Measurements from ENCODE around the gene GDF9. TPM values are rescaled to one million over a fixed set of nuclear protein-coding genes. Genes with fewer than 3 reads are reported as not detected.
"Not testable (repeated sequence)": the region's sequence is repeated elsewhere in the genome, so short reads cannot be mapped to it uniquely, and the experiment has no call there.

The GDF9 gene
- total RNA-seq, 3 donors from 2014 or later: 0.28 to 0.41 (median 0.36) TPM

DNA sequence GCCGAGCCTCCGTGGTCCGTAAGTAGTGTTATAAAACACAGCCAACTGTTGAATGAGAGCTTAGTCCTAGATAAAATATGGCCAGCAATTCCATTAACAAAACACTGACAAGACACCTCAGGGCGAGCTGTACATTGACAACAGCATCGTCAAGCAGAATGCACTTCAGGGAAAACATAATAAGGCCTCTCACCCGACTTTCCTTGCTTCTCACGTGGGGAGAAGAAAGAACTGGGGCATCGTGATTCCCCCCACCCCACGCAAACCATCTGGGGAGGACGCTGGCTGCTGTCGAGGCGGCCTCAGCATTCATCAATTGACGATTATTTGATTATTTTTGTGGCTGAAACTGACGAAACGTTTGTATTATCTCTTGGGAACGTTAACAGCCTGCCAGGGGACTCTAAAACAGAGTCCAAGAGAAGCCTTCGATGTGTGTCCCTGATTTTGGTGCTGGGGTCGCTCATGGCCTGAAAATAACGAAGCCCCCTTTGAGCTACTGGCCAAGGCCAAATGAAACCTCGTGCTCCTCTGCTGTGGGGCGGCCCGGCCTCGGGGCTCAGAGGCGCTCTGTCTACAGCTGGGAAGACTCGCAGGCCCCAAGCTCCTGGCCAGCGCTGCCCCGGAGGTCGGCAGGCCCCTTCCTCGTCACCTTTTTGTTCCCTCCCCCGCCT is 464 bp downstream of the GDF9 start:
- Histone ChIP-seq H3K36me3 (ENCODE audit: low read depth) (no peaks in the 10 kb centered on the region), H3K4me1 (ENCODE audit: low read depth) (peaks cover 14% of the 10 kb centered on the region), H3K4me3 (peak overlapping the region; percentile 79), H3K9me3 (no peaks in the 10 kb centered on the region)
- intact Hi-C loops (cut with DNase I, micrococcal nuclease): loop anchor here in 1 of 2 donors (2.0 kb wide), 1 partner anchor 37 kb away; no protein-coding TSS in a partner anchor
- TF ChIP-seq CTCF (IDR thresholded peaks at IDR 0.05): no peak
- no peak for ATAC-seq
- DNase-seq: no peak

DNA sequence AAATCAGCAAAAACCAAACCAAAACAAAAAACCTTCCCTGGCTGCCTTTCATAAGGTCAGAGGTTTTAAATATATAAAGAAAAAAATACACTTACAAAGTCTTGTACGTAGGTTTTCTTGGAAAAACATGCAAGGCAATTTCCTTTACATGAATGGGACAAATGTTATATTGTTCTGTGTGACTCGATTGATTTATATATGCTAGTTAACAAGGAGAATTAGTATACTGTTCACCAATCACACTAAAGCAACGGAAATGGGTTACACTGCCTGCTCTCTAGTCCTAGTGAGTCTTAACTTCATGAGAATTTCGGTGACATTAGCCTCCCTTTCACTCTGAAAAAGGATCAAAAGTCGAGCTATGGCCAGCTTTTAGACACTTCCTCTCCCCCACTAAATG is 5.5 kb downstream of the GDF9 start:
- DNase-seq (no peak), ATAC-seq (no peak)
- Histone ChIP-seq H3K4me3 (no peak overlapping the region), H3K36me3 (ENCODE audit: low read depth) (no peaks in the 10 kb centered on the region), H3K4me1 (ENCODE audit: low read depth) (peaks cover 4% of the 10 kb centered on the region), H3K9me3 (no peaks in the 10 kb centered on the region)
- intact Hi-C loops (cut with DNase I, micrococcal nuclease): no loop called here
- TF ChIP-seq CTCF (IDR thresholded peaks at IDR 0.05): no peak

- DNase-seq (no peak), ATAC-seq (no peak)
- intact Hi-C loops (cut with DNase I, micrococcal nuclease): no loop called here
- H3K4me1 ChIP-seq (ENCODE audit: low read depth): no peaks in the 10 kb centered on the region
- no peak overlapping the region for H3K4me3 ChIP-seq
- no peaks in the 10 kb centered on the region for H3K9me3 ChIP-seq
- H3K36me3 ChIP-seq (ENCODE audit: low read depth): no peaks in the 10 kb centered on the region
- no peak for TF ChIP-seq CTCF (IDR thresholded peaks at IDR 0.05)
Observed at GRCh38 chr5:132859889-132860437, 6.3 kb downstream of the GDF9 start.

DNA sequence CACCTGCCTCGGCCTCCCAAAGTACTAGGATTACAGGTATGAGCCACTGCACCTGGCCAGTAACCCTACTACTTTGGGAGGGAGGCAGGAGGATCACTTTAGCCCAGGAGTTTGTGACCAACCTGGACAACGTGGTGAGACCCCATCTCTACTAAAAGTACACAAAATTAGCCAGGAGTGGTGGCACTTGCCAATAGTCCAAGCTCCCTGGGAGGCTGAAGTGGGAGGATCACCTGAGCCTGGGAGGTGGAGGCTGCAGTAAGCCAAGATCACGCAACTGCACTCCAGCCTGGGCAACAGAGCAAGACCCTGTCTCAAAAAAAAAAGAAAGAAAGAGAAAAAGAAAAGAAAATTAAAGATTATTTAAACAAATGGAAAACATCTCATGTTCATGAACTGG is 10.3 kb downstream of the GDF9 start:
- no peak for TF ChIP-seq CTCF (IDR thresholded peaks at IDR 0.05)
- H3K4me1 ChIP-seq (ENCODE audit: low read depth): no peaks in the 10 kb centered on the region
- H3K4me3 ChIP-seq: no peak overlapping the region
- intact Hi-C loops (cut with DNase I, micrococcal nuclease): no loop called here
- no peak for ATAC-seq
- H3K36me3 ChIP-seq (ENCODE audit: low read depth): no peaks in the 10 kb centered on the region
- no peak for DNase-seq
- no peaks in the 10 kb centered on the region for H3K9me3 ChIP-seq

DNA sequence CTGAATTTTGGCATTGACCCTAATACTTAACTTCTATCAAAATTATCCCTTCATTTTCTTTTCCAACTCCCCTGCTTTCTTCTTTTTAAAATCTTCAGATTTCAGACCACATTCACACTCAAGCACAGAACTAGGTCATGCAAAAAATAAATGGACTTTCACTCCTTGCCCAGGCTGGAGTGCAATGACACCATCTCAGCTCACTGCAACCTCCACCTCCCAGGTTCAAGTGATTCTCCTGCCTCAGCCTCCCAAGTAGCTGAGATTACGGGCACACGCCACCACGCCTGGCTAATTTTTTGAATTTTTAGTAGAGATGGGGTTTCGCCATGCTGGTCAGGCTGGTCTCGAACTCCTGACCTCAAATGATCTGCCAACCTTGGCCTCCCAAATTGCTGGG is 11.3 kb downstream of the GDF9 start:
- H3K4me3 ChIP-seq; H3K4me1 ChIP-seq (ENCODE audit: low read depth); intact Hi-C loops (cut with DNase I, micrococcal nuclease); DNase-seq; H3K36me3 ChIP-seq (ENCODE audit: low read depth); H3K9me3 ChIP-seq; ATAC-seq: not testable (repeated sequence)

DNA sequence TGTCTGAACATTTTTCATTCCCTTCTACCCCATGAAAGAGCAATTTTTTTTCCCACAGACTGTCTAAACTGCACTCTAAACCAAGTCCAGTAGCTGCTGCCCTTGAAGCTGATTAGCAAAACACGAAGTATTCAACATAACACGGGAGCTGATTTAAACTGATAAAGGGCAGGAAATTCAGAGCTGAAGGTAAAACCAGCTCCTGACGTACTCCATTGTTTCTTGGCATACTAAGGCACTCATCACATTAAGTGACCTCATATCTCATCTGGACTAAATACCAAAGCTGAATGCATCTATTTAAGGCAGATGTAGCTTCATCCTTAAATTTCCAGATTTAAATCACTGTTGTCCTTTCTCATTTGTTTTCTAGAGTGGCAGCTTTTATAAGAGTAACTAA is 12.0 kb downstream of the GDF9 start:
- H3K4me3 ChIP-seq: no peak overlapping the region
- no peaks in the 10 kb centered on the region for H3K36me3 ChIP-seq (ENCODE audit: low read depth)
- no peak for ATAC-seq
- TF ChIP-seq CTCF (IDR thresholded peaks at IDR 0.05): no peak
- DNase-seq: no peak
- no peaks in the 10 kb centered on the region for H3K9me3 ChIP-seq
- no peaks in the 10 kb centered on the region for H3K4me1 ChIP-seq (ENCODE audit: low read depth)
- intact Hi-C loops (cut with DNase I, micrococcal nuclease): no loop called here

Measured in mucosa of descending colon (tissue), 3 donors.